GM21367 (cell line): ENCODE measurements around the gene SEM1.
A peak's percentile ranks its signal among the peaks of the same experiment; 100 is the strongest.
"Not testable (repeated sequence)": the region's sequence is repeated elsewhere in the genome, so short reads cannot be mapped to it uniquely, and the experiment has no call there.

Experiments
- ATAC-seq: cut with Tn5 transposase; IDR thresholded peaks from one replicate; pipeline ENCODE4 v1.9.1; 2021; ENCODE audit not compliant: unreplicated experiment

The SEM1 gene

GRCh38 chr7:96665689-96666088 lies 44.0 kb downstream of the SEM1 start:
- ATAC-seq = no peak

GRCh38 chr7:96664793-96665192 lies 44.9 kb downstream of the SEM1 start:
- ATAC-seq = no peak

GRCh38 chr7:96663871-96664445 lies 45.7 kb downstream of the SEM1 start:
- no peak for ATAC-seq

GRCh38 chr7:96663457-96663856 lies 46.2 kb downstream of the SEM1 start:
- peak; percentile 97 for ATAC-seq

- not testable (repeated sequence) for ATAC-seq
Observed at GRCh38 chr7:96662151-96662550, 47.5 kb downstream of the SEM1 start.

GRCh38 chr7:96658022-96658412 lies 51.6 kb downstream of the SEM1 start:
- no peak for ATAC-seq

- no peak for ATAC-seq
Observed at GRCh38 chr7:96657347-96658021, 52.2 kb downstream of the SEM1 start.

- ATAC-seq = no peak
Observed at GRCh38 chr7:96655956-96656355, 53.7 kb downstream of the SEM1 start.

- no peak for ATAC-seq
Observed at GRCh38 chr7:96654630-96655188, 54.9 kb downstream of the SEM1 start.

GRCh38 chr7:96649981-96650380 lies 59.7 kb downstream of the SEM1 start:
- no peak for ATAC-seq

- no peak for ATAC-seq
Observed at GRCh38 chr7:96648784-96649183, 60.9 kb downstream of the SEM1 start.

GRCh38 chr7:96647733-96648132 lies 61.9 kb downstream of the SEM1 start:
- ATAC-seq = no peak

GRCh38 chr7:96645084-96645483 lies 64.6 kb downstream of the SEM1 start:
- no peak for ATAC-seq

- ATAC-seq = not testable (repeated sequence)
Observed at GRCh38 chr7:96643436-96643835, 66.2 kb downstream of the SEM1 start.

GRCh38 chr7:96640054-96640453 lies 69.6 kb downstream of the SEM1 start:
- no peak for ATAC-seq
